Measurements from ENCODE around the gene IREB2. TPM values are rescaled to one million over a fixed set of nuclear protein-coding genes. Genes with fewer than 3 reads are reported as not detected.
"Not testable (repeated sequence)": the region's sequence is repeated elsewhere in the genome, so short reads cannot be mapped to it uniquely, and the experiment has no call there.

Gene IREB2
- total RNA-seq, 1 experiment from 2014 or later, result 89.5 TPM

GRCh38 chr15:78509726-78510312, 71.8 kb downstream of the IREB2 start (continued):
- no peak for TF ChIP-seq FOXK1 (CRISPR knock-in tag; IDR thresholded peaks at IDR 0.05)
- no peak for TF ChIP-seq AFF4 (CRISPR knock-in tag; IDR thresholded peaks at IDR 0.05; ENCODE audit: borderline replicate concordance)
- TF ChIP-seq TP53 (CRISPR knock-in tag; IDR thresholded peaks at IDR 0.05), result no peak
- TF ChIP-seq CBFB (CRISPR knock-in tag; IDR thresholded peaks at IDR 0.05; ENCODE audit: low read depth), result no peak
- no peak for TF ChIP-seq MYBL2 (CRISPR knock-in tag; IDR thresholded peaks at IDR 0.05)
- TF ChIP-seq NR2C2 (CRISPR knock-in tag; IDR thresholded peaks at IDR 0.05), result no peak

GRCh38 chr15:78520035-78520434, 82.0 kb downstream of the IREB2 start:
- CTCF ChIA-PET; DNase-seq (ENCODE audit: low spot score); H3K4me1 Mint-ChIP-seq; H3K4me3 Mint-ChIP-seq; H3K27ac Mint-ChIP-seq; H3K27me3 Mint-ChIP-seq (ENCODE audit: low read depth); POLR2A ChIA-PET; ATAC-seq: not testable (repeated sequence)
- H3K9me3 Mint-ChIP-seq, result peaks cover 33% of the 10 kb centered on the region
- peaks cover 21% of the 10 kb centered on the region for H3K36me3 Mint-ChIP-seq

DNA sequence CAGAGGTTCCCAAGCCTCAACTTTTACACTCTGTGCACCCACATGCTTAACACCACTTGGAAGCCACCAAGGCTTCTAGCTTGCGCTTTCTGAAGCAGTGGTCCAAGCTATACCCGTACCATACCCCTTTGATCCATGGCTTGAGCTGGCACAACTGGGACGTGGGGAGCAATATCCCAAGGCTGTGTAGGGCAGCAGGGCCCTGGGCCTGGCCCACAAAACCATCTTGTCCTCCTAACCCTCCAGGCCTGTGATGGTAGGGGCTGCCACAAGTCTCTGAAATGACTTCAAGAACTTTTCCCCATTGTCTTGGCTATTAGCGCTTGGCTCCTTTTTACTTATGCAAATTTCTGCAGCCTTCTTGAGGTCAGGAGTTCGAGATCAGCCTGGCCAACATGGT, 86.2 kb downstream of the IREB2 start:
- no peak for TF ChIP-seq OVOL2 (CRISPR knock-in tag; IDR thresholded peaks at IDR 0.05; ENCODE audit: borderline replicate concordance)
- no peak for TF ChIP-seq ZNF416 (CRISPR knock-in tag; IDR thresholded peaks at IDR 0.05)
- TF ChIP-seq ETV6 (CRISPR knock-in tag; IDR thresholded peaks at IDR 0.05), result no peak
- no peak for TF ChIP-seq ZNF532 (CRISPR knock-in tag; IDR thresholded peaks at IDR 0.05; ENCODE audit: borderline replicate concordance)
- Mint-ChIP-seq H3K9me3 (peaks cover 51% of the 10 kb centered on the region), H3K4me3 (no peak overlapping the region), H3K27me3 (ENCODE audit: low read depth) (peaks cover 7% of the 10 kb centered on the region), H3K36me3 (peaks cover 35% of the 10 kb centered on the region), H3K4me1 (no peaks in the 10 kb centered on the region), H3K27ac (no peak overlapping the region)
- ATAC-seq (no peak), DNase-seq (ENCODE audit: low spot score) (no peak)
- POLR2A ChIA-PET, result no interaction called here
- CTCF ChIA-PET, result no interaction called here

GRCh38 chr15:78527325-78527724, 89.3 kb downstream of the IREB2 start:
- Mint-ChIP-seq H3K27ac (no peak overlapping the region), H3K4me1 (no peaks in the 10 kb centered on the region), H3K9me3 (peaks cover 42% of the 10 kb centered on the region), H3K4me3 (no peak overlapping the region), H3K36me3 (peaks cover 30% of the 10 kb centered on the region), H3K27me3 (ENCODE audit: low read depth) (peaks cover 7% of the 10 kb centered on the region)
- ATAC-seq, result no peak
- no peak for TF ChIP-seq MXD4 (CRISPR knock-in tag; IDR thresholded peaks at IDR 0.05; ENCODE audit: borderline replicate concordance)
- TF ChIP-seq NFYB (CRISPR knock-in tag; conservative IDR thresholded peaks at IDR 0.05; ENCODE audit: low read depth), result no peak
- TF ChIP-seq ZNF671 (CRISPR knock-in tag; IDR thresholded peaks at IDR 0.05), result no peak
- POLR2A ChIA-PET, result no interaction called here
- CTCF ChIA-PET, result no interaction called here
- DNase-seq (ENCODE audit: low spot score), result no peak

All from WTC11 (cell line).